Inflammatory macrophage treated with lipopolysaccharide for 4 hours (primary cell): ENCODE results near the gene BRD1.

ENCODE experiments used
- DNase-seq: peaks from one replicate; pipeline ENCODE4 v3.0.0-alpha.2; 2020

Gene BRD1

GRCh38 chr22:49725516-49725915, 102.2 kb downstream of the BRD1 start:
- no peak for DNase-seq

- DNase-seq = peak; percentile 49
Measured at GRCh38 chr22:49724893-49725489, 102.7 kb downstream of the BRD1 start.

DNA sequence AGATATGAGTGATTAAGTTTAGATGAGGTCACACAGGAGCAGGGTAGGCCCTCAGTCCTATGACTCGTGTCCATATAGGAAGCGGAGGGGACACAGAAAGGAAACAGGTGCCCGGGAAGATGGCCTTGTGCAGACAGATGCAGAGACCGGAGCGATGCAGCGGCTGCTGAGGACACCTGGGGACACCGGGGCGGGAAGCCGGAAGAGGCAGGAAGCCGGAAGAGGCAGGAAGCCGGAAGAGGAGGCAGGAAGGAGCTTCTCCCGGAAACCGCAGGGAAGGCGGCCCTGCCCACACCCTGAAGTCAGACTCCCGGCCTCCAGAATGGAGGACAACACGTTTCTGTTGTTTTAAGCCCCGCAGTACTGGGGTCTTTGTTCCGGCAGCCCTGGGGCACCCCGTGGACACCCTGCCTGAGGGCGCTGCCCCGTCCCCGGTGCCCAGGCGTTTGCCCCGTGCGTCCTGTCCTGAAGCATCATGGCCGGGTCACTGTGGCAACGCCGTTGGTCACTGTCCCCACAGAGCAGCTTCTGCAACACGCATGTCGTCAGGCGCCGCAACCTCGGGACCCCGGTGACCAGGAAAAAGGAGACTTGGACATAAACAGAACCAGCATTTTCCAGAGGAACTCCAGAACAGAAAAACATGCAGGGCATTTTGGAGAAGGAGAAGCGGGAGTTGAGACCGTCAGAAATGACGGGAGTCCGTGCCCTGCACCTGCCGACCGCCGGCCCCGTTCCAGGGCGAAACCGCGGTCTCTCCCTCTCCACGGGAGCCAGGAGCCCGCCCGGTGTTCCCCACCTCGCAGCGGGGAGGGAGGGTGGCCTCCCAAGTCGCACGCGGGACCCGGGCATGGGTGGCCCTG, 103.4 kb downstream of the BRD1 start:
- DNase-seq = no peak

DNA sequence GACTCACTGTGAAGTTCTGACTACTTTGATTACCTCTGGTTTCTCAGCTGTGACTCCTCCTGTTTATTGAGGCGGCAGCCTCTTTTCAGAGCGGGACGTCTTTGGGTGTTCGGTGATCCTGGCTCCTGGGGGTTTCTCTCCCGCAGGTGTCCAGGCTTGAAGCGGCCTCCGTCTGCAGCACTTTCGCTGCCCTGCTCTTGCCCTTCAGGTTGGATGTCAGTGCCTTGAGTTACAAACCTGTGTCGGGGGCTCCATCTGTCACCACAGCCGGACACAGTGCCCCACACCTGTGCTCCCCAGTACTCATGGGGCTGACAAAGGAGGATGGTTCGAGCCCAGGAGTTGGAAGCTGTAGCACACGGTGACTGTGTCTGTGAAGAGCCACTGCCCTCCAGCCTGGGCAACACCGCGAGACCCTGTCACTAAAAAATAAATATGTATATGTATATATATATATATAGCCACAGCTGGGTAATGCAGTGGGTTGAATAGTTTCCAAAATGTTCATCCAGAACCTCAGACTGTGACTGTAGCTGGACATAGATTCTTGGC, 104.1 kb downstream of the BRD1 start:
- DNase-seq = no peak
